ENCODE results near the gene MFSD2A. TPM values are rescaled to one million over a fixed set of nuclear protein-coding genes. Genes with fewer than 3 reads are reported as not detected.

MFSD2A gene
- total RNA-seq, 1 donor from 2014 or later = 4.6 TPM

DNA sequence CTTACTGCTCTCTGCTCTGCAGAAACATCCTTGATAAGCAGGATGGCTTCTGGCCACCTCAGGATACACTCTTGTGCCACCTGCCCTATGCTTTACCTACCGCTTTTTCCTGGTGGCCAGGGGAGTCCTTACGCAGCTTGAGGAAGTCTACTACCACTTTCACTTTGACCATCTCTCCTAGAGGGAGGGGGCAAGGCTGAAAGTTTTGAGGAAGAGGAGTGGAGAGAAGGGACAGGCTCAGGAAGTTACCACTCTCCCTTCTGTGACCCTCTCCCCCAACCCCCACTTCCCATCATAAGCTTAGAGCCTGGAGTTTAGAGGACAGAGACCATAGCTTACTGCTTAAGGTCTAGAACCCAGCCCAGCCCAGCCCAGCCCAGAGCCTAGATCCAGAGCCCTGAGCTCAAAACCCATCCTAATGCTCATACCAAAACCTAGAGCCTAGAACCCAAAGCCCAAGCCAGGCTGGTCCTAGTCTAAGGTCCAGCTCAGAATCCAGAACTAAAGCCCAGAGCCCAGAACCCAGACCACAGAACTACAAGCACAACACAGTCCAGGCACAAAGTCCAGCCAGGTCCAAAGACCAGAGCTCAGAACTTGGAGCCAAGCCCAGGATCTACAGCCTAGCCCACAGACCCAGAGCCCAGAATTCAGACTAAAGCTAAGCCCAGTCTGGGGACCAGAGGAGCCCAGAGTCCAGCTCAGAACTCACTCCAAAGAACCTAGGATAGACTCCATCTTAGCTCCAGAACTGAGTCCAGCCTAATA lies 18.0 kb upstream of the MFSD2A start:
- Histone ChIP-seq H3K36me3 (ENCODE audit: control insufficient read depth, insufficient read depth, low read length) (no peaks in the 10 kb centered on the region), H3K27me3 (ENCODE audit: control insufficient read depth, insufficient read depth, low read length) (no peaks in the 10 kb centered on the region), H3K4me3 (ENCODE audit: low read depth, low read length) (no peak overlapping the region)
- TF ChIP-seq, protein P1, sequence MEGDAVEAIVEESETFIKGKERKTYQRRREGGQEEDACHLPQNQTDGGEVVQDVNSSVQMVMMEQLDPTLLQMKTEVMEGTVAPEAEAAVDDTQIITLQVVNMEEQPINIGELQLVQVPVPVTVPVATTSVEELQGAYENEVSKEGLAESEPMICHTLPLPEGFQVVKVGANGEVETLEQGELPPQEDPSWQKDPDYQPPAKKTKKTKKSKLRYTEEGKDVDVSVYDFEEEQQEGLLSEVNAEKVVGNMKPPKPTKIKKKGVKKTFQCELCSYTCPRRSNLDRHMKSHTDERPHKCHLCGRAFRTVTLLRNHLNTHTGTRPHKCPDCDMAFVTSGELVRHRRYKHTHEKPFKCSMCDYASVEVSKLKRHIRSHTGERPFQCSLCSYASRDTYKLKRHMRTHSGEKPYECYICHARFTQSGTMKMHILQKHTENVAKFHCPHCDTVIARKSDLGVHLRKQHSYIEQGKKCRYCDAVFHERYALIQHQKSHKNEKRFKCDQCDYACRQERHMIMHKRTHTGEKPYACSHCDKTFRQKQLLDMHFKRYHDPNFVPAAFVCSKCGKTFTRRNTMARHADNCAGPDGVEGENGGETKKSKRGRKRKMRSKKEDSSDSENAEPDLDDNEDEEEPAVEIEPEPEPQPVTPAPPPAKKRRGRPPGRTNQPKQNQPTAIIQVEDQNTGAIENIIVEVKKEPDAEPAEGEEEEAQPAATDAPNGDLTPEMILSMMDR (IDR thresholded peaks at IDR 0.05; ENCODE audit: insufficient read depth, low read length, poor library complexity, severe bottlenecking) = no peak
- DNase-seq (ENCODE audit: low read depth) = no peak

DNA sequence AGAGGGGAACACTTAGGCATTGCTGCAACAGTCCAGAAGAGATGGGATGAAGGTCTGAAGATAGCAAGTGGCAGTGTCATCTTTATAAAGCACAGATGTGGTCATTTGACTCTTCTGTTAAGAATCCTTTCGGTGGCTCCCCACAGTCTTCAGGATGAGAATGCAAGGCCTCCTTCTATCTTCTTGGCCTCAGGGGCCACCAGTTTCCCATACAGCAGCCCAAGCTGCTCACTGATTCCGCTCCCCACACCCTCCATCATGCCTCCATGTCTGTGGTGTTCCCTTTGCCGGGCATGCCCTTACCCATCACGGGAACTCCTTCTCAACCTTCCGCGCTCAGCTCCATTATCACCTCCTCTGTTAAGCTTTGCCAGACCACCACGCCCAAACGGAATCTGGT lies 16.1 kb upstream of the MFSD2A start:
- DNase-seq (ENCODE audit: low read depth) = no peak
- Histone ChIP-seq H3K27me3 (ENCODE audit: control insufficient read depth, insufficient read depth, low read length) (no peaks in the 10 kb centered on the region), H3K36me3 (ENCODE audit: control insufficient read depth, insufficient read depth, low read length) (no peaks in the 10 kb centered on the region), H3K4me3 (ENCODE audit: low read depth, low read length) (no peak overlapping the region)
- TF ChIP-seq, protein P1 (IDR thresholded peaks at IDR 0.05; ENCODE audit: insufficient read depth, low read length, poor library complexity, severe bottlenecking) = no peak

DNA sequence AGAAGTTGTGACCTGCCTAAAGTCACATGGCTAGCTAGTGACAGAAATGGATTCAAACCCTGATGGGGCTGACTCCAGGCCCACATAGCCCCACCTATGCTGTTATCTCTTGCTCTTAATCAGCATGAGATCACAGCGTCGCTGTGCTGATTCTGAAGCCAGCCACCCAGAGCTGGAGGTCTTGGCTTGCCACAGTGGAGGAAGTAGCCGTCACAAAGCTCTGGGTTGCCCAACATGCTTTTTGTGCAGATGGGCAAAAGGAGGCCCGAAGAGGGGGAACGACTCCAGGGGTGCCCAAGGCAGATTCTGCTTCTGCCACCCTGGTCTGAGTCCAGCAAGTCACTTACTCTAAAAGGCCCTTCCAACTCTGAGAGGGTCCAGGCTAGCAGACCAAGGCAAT lies 14.7 kb upstream of the MFSD2A start:
- H3K27me3 ChIP-seq (ENCODE audit: control insufficient read depth, insufficient read depth, low read length) = no peaks in the 10 kb centered on the region
- TF ChIP-seq, protein P1 (IDR thresholded peaks at IDR 0.05; ENCODE audit: insufficient read depth, low read length, poor library complexity, severe bottlenecking) = no peak
- H3K36me3 ChIP-seq (ENCODE audit: control insufficient read depth, insufficient read depth, low read length) = no peaks in the 10 kb centered on the region
- H3K4me3 ChIP-seq (ENCODE audit: low read depth, low read length) = no peak overlapping the region
- DNase-seq (ENCODE audit: low read depth) = no peak

DNA sequence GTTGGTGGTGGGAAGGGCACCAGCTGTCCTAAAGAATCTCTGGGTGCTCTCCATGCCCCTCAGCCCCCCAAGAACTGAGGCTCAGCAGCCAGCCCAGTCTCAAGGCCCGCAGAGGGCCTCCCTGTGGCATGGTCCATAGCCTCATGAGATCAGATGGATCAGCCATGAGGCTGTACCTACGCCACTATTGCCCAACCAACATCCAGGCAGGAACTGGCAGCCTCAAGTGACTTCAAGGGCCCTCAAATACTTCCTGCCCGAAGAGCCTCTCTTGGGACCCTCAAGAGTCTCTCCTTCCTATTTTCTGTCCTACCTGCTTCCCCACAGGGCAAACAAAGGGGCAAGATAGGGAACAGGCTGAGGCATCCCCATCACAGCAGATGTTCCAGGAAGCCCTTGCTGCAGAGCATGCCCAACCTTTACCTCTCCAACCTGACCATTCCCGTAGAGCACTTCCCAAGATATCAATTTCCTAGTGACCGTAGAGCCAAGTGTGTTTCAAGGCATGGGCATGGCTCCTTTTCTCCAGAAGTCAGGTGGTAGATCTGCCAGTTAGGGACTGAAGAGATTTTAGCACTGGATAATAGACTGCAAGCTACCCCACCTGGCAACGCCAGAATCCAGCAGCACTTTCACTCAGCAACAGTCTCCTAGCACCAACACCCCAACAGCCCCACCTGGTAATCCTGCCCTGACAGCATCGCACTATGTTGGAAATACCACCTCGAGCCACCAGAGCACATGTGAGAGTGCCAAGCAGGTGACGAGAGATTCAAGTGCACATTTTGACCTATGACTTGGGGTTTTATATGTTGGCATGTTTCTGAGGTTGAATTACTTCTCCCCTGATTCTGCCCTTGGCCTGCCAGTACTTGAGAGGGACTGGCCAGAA lies 13.7 kb upstream of the MFSD2A start:
- TF ChIP-seq, protein P1 (IDR thresholded peaks at IDR 0.05; ENCODE audit: insufficient read depth, low read length, poor library complexity, severe bottlenecking) = no peak
- Histone ChIP-seq H3K27me3 (ENCODE audit: control insufficient read depth, insufficient read depth, low read length) (no peaks in the 10 kb centered on the region), H3K36me3 (ENCODE audit: control insufficient read depth, insufficient read depth, low read length) (no peaks in the 10 kb centered on the region), H3K4me3 (ENCODE audit: low read depth, low read length) (no peak overlapping the region)
- no peak for DNase-seq (ENCODE audit: low read depth)

DNA sequence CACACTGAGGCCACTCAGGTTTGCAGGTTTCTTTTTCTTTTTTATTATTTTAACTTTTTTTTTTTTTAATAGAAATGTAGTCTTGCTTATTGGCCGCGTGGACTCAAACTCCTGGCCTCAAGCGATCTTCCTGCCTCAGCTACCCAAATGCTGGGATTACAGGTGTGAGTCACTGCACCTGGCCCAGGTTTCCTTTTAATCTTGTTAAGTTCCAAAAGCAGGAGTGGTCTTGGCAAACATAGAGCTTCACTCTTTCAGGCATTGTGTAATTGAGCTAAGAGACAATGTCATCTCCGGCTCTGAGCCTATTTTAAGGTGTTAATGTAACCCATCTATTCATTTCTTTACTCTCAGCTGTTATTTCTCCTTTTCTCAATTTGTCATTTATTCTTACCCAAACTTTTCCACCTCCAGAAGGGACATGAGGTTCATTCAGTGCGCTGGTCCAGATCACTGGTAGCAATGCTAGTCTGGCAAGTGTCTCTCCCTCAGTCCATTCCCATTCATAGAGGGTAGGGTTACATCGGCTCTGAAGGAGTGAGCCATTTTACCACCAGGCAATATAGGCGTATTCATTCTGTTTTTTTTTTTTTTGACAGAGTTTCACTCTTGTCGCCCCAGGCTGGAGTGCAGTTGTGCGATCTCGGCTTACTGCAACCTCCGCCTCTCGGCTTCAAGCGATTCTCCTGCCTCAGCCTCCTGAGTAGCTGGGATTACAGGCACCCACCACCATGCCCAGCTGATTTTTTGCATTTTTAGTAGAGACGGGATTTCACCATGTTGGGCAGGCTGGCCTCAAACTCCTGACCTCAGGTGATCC lies 11.3 kb upstream of the MFSD2A start:
- no peak for DNase-seq (ENCODE audit: low read depth)
- H3K4me3 ChIP-seq (ENCODE audit: low read depth, low read length) = no peak overlapping the region
- H3K36me3 ChIP-seq (ENCODE audit: control insufficient read depth, insufficient read depth, low read length) = no peaks in the 10 kb centered on the region
- TF ChIP-seq, protein P1 (IDR thresholded peaks at IDR 0.05; ENCODE audit: insufficient read depth, low read length, poor library complexity, severe bottlenecking) = no peak
- no peaks in the 10 kb centered on the region for H3K27me3 ChIP-seq (ENCODE audit: control insufficient read depth, insufficient read depth, low read length)

Data from kidney epithelial cell (primary cell).